Activated T-cell treated with anti-CD3 and anti-CD28 coated beads, Interleukin-2, amount 50 U/mL, for 4 hours (primary cell): ENCODE results near the gene SLC19A3. TPM values are rescaled to one million over a fixed set of nuclear protein-coding genes. Genes with fewer than 3 reads are reported as not detected.
"Not testable (repeated sequence)": the region's sequence is repeated elsewhere in the genome, so short reads cannot be mapped to it uniquely, and the experiment has no call there.

Experiments used
- ATAC-seq, 2 donors: fragments of 200-7000 bp; cut with Tn5 transposase; one replicate each; pipeline ENCODE4 v1.10.0; 2021
- DNase-seq: peaks from one replicate; pipeline ENCODE4 v3.0.0-alpha.2; 2020
- H3K27me3 Mint-ChIP-seq: one replicate; pipeline ENCODE4 v1.8.0; 2021; ENCODE audit warnings: low read depth, mixed read lengths
- H3K36me3 Mint-ChIP-seq: one replicate; pipeline ENCODE4 v1.8.0; 2022; ENCODE audit warnings: mixed read lengths; ENCODE audit not compliant: insufficient read depth
- H3K4me1 Mint-ChIP-seq: one replicate; pipeline ENCODE4 v1.8.0; 2021; ENCODE audit warnings: low read depth, mixed read lengths
- H3K4me3 Mint-ChIP-seq: one replicate; pipeline ENCODE4 v1.8.0; 2021; ENCODE audit warnings: mild to moderate bottlenecking, moderate library complexity, mixed read lengths
- H3K9me3 Mint-ChIP-seq: one replicate; pipeline ENCODE4 v1.8.0; 2021; ENCODE audit warnings: mixed read lengths
- total RNA-seq, 3 donors: library from RNA; stranded (reverse); gene quantifications; one replicate each; pipeline ENCODE4 v1.2.1, GENCODE V29; 2021

The SLC19A3 gene
- total RNA-seq, result not detected

DNA sequence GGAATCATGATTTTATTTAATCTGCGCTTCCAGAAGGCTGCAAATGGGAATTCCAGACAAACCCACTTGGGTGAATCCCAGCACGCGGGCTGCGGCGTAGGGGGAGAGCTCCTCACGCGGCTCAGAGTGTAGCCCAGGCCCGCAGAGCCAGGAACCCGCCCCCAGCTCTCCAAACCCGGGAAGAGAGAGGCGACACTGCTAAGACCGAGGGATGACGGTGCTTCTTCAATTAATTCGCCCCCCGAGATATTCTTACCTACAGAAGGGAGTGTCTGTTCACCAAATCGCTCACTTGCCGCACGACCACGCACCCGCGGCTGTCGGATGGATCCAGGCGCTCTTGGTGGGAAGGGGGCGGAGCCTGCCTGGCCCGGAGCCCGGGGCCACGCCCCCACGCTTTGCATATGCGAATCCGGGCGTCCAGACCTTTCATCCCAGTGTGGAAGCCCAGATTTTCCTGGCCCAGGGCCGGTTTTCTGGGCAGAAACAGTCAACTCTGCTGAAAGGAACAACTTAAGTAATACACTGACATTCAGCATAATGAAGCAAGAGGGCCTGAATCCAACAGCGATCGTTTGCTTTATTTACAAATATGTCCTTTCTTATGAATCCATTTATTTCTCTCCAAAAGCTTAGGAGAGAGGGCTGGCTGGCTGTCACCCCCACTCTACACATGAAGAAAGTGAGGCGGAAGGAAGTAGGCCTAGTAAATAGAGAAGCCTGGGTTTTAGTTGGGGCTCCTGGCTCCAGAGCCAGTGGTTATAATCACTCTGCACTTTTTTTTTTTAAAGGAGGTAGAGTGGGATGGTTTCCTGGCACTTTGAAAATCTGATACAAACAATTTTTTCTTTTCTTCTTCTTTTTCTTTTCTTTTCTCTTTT, at the start of gene SLC19A3:
Gene SLC19A3, minus strand, starts transcription at position 342 of the 881 bp plus-strand sequence. CDS start 15,710 bp downstream, outside the sequence.
- DNase-seq, result no peak
- peaks cover 25% of the 10 kb centered on the region for H3K27me3 Mint-ChIP-seq
- no peaks in the 10 kb centered on the region for H3K36me3 Mint-ChIP-seq
- H3K4me1 Mint-ChIP-seq, result no peaks in the 10 kb centered on the region
- H3K4me3 Mint-ChIP-seq, result no peak within 1 kb of the TSS
- no peaks in the 10 kb centered on the region for H3K9me3 Mint-ChIP-seq
- no peak for ATAC-seq

DNA sequence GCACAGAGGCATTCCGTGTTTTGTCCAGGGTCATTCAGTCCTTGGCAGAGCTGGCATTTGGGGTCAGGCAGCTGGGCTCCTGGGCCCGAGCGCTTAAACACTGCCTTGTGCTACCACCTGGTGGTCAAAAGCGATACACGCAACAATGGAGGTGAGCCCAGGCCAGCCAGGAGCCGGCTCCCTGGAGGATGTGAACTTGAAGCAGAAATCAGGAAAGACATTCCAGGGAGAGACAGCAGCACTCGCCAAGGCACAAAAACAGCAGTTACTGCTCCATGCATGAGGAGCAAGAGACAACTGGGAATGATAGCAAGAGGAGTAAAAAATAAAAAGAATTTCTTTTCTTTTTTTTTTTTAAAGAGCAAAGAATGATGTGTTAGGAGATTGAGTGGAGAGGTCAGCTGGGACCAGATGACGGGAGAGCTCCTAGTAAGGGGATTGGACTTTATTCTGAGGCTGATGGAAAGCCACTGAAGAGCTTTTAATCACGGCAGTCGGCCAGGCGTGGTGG, 48.6 kb upstream of the SLC19A3 start:
- Mint-ChIP-seq H3K27me3 (no peaks in the 10 kb centered on the region), H3K4me3 (no peak overlapping the region), H3K4me1 (peaks cover 1% of the 10 kb centered on the region), H3K36me3 (no peaks in the 10 kb centered on the region), H3K9me3 (no peaks in the 10 kb centered on the region)
- ATAC-seq (peak; percentile 66 to 86), DNase-seq (peak; percentile 54)

DNA sequence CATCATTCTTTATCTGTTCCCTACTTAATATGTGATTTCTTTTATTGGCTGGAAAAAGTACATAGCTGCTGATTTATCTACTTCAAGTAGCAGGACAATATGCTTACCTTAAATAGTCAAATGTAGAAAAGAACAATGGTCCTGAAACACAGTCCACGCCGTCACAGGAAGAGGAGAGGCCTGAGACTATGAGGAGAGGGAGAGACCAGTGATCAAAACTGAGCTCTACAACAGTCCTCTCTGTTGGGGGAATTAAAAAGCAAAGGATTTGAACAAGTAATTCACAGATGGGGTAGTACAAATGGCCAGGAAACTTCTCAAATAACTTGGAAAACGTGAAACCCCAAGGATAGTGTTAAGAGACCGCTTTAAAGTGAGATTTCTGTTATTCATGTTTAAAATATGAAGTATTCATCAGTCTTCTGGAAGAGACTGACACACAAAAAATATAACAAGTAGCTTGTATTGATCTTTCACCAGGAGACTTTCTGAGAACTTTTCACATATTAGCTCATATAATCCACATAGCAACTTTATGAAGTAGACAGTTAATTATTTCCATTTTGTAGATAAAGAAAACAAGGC, 48.1 kb upstream of the SLC19A3 start:
- no peaks in the 10 kb centered on the region for H3K36me3 Mint-ChIP-seq
- DNase-seq, result no peak
- no peak for ATAC-seq
- no peak overlapping the region for H3K4me3 Mint-ChIP-seq
- H3K4me1 Mint-ChIP-seq, result peaks cover 1% of the 10 kb centered on the region
- no peaks in the 10 kb centered on the region for H3K27me3 Mint-ChIP-seq
- H3K9me3 Mint-ChIP-seq, result no peaks in the 10 kb centered on the region

DNA sequence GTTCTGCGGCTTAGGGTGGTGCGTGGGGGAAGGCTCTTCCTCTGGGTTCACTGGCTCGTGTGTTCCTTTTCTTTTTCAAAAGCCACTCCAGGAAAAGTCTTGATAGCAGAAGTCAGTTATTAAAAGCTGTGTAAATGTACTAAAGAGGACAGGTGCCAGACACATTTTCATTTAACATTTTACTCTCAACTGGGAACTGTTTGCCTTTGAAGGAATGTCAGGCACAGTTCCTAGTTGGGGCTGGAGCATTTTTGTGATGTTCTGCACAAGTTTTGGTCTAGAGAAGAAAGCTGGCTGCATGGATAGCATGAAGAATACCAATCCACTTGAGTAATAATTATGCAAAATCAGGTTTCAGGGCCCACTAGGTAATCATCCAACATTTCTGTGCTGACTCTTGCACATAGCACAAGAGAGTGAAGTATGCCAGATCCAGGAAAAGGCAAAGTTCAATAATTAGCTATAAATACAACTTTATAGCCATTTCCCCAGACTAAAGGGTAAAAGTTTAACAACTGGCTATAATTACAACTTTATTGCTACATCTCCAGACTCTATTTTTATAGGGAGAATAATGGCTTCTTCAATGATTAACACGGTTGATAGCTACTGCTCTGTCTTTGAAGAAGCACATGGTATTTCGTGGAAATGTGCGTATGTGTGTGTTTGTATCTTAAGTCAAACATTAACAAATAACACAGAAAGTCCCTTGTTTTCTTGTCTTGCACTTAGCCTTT, 44.1 kb upstream of the SLC19A3 start:
- DNase-seq, result no peak
- Mint-ChIP-seq H3K4me3 (no peak overlapping the region), H3K9me3 (no peaks in the 10 kb centered on the region), H3K27me3 (no peaks in the 10 kb centered on the region), H3K36me3 (no peaks in the 10 kb centered on the region), H3K4me1 (peaks cover 1% of the 10 kb centered on the region)
- ATAC-seq, result no peak

DNA sequence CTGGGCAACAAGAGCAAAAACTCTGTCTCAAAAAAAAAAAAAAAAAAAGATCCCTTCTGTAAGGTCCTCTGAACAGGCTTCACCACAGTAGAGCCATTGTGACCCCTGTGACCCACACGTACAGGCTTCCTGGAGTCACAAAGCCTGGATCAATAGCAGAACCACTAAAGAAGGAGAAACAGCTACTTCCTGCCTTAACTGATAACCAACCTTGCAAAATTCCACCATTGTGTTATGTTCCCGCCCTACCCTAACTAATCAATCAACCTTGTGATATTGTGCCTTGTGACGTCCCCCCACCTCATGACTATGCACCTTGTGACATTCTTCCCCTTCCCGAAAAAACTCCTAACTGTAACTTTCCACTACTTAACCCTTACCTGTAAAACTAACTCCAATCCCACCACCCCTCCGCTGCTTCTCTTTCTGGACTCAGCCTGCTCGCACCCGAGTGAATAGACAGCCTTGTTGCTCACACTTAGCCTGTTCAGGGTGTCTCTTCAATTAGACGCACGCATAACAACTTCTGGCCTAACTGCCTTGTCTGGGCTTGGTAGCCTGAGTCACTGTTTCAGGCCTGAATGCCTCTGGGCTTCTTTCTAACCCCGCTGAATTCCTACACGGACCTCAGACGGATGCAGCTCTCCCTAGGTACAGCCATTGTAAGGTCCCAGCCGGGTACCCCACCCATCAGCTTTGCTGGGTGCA, 41.7 kb upstream of the SLC19A3 start:
- ATAC-seq (no peak), DNase-seq (no peak)
- Mint-ChIP-seq H3K36me3 (no peaks in the 10 kb centered on the region), H3K4me3 (no peak overlapping the region), H3K27me3 (no peaks in the 10 kb centered on the region), H3K4me1 (no peaks in the 10 kb centered on the region), H3K9me3 (no peaks in the 10 kb centered on the region)

DNA sequence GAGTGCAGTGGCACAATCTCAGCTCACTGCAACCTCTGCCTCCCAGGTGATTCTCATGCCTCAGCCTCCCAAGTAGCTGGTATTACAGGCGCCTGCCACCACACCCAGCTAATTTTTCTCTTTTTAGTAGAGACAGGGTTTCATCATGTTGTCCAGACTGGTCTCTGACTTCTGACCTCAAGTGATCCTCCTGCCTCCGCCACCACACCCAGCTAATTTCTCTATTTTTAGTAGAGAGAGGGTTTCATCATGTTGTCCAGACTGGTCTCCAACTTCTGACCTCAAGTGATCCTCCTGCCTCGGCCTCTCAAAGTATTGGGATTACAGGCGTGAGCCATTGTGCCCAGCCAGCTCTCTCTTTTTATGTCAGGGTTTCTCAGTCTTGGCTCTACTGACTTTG, 38.4 kb upstream of the SLC19A3 start:
- H3K27me3 Mint-ChIP-seq, H3K4me3 Mint-ChIP-seq, H3K36me3 Mint-ChIP-seq, ATAC-seq, H3K9me3 Mint-ChIP-seq, H3K4me1 Mint-ChIP-seq, DNase-seq: not testable (repeated sequence)

DNA sequence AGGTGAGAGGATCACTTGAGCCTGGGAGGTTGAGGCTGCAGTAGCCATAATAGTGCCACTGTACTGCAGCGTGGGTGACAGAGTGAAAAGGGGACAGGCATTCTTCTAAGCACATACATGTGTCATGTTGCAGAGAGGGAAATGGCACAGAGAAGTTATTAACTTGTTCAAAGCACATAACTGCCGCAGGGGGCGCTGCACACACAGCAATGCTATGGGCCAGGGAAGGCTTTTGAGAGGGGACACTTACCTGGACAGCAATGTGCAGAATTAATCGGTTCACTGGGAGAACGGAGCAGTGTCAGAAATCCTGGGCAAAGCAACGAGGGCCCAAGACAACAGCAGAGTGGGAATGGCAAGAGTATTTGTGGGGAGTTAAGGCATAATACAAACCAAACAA, 30.3 kb upstream of the SLC19A3 start:
- Mint-ChIP-seq H3K9me3 (no peaks in the 10 kb centered on the region), H3K4me1 (no peaks in the 10 kb centered on the region), H3K27me3 (peaks cover 2% of the 10 kb centered on the region), H3K36me3 (no peaks in the 10 kb centered on the region), H3K4me3 (no peak overlapping the region)
- ATAC-seq (no peak), DNase-seq (no peak)

DNA sequence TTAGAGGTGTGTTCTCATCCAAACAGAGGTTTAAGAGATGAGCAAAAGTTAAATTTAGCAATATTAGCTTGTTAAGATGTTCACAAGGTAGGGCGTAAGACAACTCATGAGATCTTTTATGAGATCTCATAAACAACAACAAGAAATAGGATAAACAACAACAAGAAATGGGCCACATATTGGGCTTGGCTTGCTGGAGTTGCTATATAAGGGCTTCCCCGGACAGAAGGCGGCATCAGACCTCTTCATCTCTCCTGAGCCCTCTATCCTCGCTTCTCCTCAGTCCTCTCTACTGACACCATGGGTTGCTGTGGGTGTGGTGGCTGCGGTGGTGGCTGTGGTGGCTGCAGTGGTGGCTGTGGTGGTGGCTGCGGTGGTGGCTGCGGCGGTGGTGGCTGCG, 27.8 kb upstream of the SLC19A3 start, which contains the start of gene SCYGR8:
Gene SCYGR8, plus strand, starts transcription at position 301 of the 400 bp plus-strand sequence. Its CDS starts 0 bp downstream, at position 301.
- H3K9me3 Mint-ChIP-seq, result no peaks in the 10 kb centered on the region
- no peak for ATAC-seq
- H3K4me1 Mint-ChIP-seq, result no peaks in the 10 kb centered on the region
- DNase-seq, result no peak
- H3K36me3 Mint-ChIP-seq, result no peaks in the 10 kb centered on the region
- peaks cover 2% of the 10 kb centered on the region for H3K27me3 Mint-ChIP-seq
- no peak within 1 kb of the TSS for H3K4me3 Mint-ChIP-seq

DNA sequence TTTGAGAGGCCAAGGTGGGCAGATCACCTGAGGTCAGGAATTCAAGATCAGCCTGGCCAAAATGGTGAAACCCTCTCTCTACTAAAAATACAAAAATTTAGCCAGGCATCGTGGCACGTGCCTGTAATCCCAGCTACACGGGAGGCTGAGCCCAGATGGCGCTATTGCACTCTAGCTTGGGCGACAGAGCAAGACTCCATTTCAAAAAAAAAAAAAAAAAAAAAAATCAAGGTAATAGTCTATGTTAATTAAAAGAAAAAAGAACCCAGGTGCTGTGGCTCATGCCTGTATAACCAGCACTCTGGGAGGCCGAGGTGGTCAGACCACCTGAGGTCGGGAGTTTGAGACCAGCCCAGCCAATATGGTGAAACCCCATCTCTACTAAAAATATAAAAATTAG, 22.9 kb upstream of the SLC19A3 start:
- ATAC-seq, H3K4me3 Mint-ChIP-seq, H3K36me3 Mint-ChIP-seq, H3K4me1 Mint-ChIP-seq, H3K9me3 Mint-ChIP-seq, DNase-seq, H3K27me3 Mint-ChIP-seq: not testable (repeated sequence)

DNA sequence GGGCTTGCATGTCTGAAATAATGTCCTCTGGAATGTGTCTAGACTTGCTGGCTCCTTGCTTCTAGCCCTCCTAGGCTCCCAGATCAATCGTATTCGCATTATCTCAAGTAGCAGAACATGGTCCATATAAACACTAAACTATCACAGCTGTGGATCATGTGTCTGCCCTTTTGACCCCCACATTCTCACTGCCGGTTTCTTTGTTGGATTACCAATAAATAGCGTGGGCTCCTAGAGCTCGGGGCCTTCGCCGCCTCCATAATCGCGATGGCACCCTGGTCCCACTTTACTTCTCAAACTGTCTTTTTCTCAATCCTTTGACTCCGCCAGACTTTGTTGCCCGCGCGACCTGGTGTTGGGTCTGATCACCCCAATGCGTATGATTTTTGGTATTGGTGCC, 21.5 kb upstream of the SLC19A3 start:
- H3K36me3 Mint-ChIP-seq, result no peaks in the 10 kb centered on the region
- no peaks in the 10 kb centered on the region for H3K4me1 Mint-ChIP-seq
- no peaks in the 10 kb centered on the region for H3K9me3 Mint-ChIP-seq
- H3K27me3 Mint-ChIP-seq, result peaks cover 4% of the 10 kb centered on the region
- H3K4me3 Mint-ChIP-seq, result no peak overlapping the region
- DNase-seq, result no peak
- no peak for ATAC-seq

DNA sequence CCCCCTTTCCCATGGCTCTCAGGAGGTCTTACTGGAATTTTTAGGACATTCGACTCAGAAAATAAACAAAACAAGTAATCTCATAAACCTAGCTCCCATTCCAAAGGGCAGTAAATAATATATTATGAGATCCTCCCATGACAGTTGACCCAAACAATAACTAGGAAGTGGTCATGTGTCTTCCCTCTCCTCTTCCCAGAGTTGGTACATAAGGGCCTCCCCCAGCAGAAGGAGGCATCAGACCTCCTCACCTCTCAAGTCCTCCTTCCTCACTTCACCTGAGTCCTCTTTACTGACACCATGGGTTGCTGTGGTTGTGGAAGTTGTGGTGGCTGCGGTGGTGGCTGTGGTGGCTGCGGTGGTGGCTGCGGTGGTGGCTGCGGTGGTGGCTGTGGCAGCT, 10.2 kb upstream of the SLC19A3 start, which contains the start of gene SCYGR7:
Gene SCYGR7, plus strand, starts transcription at position 301 of the 400 bp plus-strand sequence. Its CDS starts 0 bp downstream, at position 301.
- Mint-ChIP-seq H3K36me3 (no peaks in the 10 kb centered on the region), H3K9me3 (no peaks in the 10 kb centered on the region)

DNA sequence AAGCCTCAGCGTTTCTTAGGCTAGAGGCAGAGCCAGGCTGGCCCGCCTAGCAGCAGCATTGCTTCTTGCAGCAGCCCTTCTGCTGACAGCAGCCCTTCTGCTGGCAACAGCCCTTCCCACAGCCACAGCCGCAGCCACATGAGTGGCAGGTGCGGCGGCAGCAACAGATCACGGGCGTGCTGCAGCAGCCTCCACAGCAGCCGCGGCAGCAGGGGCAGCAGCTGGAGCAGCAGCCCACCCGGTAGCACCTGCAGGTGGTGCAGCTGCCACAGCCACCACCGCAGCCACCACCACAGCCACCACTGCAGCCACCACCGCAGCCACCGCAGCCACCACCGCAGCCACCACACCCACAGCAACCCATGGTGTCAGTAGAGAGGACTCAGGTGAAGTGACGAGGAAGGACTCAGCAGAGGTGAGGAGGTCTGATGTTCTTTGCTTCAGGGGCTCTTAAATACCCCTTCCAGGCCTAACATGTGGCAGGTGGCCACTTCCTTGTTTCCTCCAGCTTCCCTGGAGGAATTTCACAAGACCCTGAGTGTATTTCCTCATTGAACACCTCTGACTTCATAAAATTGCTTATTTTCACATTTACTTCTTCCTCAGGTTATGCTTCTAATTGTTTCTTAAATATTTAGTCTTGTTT, 6.7 kb upstream of the SLC19A3 start, which contains the start of gene SCYGR6:
Gene SCYGR6, minus strand, starts transcription at position 364 of the 646 bp plus-strand sequence. Its CDS starts 0 bp downstream, at position 364.
- ATAC-seq, result no peak
- no peak within 1 kb of the TSS for H3K4me3 Mint-ChIP-seq
- H3K4me1 Mint-ChIP-seq, result no peaks in the 10 kb centered on the region
- H3K9me3 Mint-ChIP-seq, result no peaks in the 10 kb centered on the region
- DNase-seq, result no peak
- H3K27me3 Mint-ChIP-seq, result peaks cover 14% of the 10 kb centered on the region
- no peaks in the 10 kb centered on the region for H3K36me3 Mint-ChIP-seq

More for the DNA sequence above, 10.2 kb upstream of the SLC19A3 start, which contains the start of gene SCYGR7:
- Mint-ChIP-seq H3K4me3 (no peak within 1 kb of the TSS), H3K4me1 (no peaks in the 10 kb centered on the region), H3K27me3 (peaks cover 6% of the 10 kb centered on the region)
- DNase-seq, result no peak
- no peak for ATAC-seq

DNA sequence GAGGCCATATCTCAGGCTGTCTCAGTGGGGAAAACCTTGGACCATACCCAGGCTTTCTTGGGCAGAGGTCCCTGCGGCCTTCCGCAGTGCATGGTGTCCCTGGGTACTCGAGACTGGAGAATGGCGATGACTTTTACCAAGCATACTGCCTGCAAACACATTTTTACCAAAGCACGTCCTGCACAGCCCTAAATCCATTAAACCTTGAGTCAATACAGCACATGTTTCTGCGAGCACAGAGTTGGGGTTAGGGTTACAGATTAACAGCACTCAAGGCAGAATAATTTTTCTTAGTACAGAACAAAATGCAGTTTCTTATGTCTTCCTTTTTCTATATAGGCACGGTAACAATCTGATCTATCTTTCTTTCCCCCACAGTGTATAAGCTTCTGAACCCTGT, 5.0 kb upstream of the SLC19A3 start:
- H3K4me1 Mint-ChIP-seq, DNase-seq, H3K9me3 Mint-ChIP-seq, H3K4me3 Mint-ChIP-seq, ATAC-seq, H3K36me3 Mint-ChIP-seq: not testable (repeated sequence)
- peaks cover 17% of the 10 kb centered on the region for H3K27me3 Mint-ChIP-seq
